Thoracic aorta (tissue), 2 donors: ENCODE data around the gene AUTS2. TPM values are rescaled to one million over a fixed set of nuclear protein-coding genes. Genes with fewer than 3 reads are reported as not detected.

Experiments
- ATAC-seq: fragments of 150-250 bp; one replicate; pipeline ENCODE4 v1.8.0; 2017; ENCODE audit warnings: low read depth; ENCODE audit not compliant: insufficient number of reproducible peaks, low FRiP score
- DNase-seq: peaks from one replicate; pipeline ENCODE4 v3.0.0-alpha.2; 2020; ENCODE audit warnings: low spot score
- H3K27ac ChIP-seq, 2 donors: fragments of 200-600 bp; sonication (generic); 1 replicate in 1 of 2; 2 replicates in 1 of 2; pipeline ENCODE4 v1.5.1; 2016; ENCODE audit warnings: mild to moderate bottlenecking in 2 of 2, moderate library complexity in 2 of 2
- H3K27me3 ChIP-seq: fragments of 200-600 bp; sonication (generic); replicated peaks from 2 replicates; pipeline ENCODE4 v1.6.0; 2016; ENCODE audit warnings: mild to moderate bottlenecking; ENCODE audit not compliant: insufficient read depth
- H3K36me3 ChIP-seq: fragments of 200-600 bp; sonication (generic); one replicate; pipeline ENCODE4 v1.5.1; 2016
- H3K4me1 ChIP-seq, 2 donors: fragments of 200-600 bp; sonication (generic); 1 replicate in 1 of 2; 2 replicates in 1 of 2; pipeline versions ENCODE4 v1.5.1 to v1.6.0; 2016; ENCODE audit warnings: low read depth in 2 of 2, mild to moderate bottlenecking in 1 of 2; ENCODE audit not compliant: control insufficient read depth in 1 of 2
- H3K4me3 ChIP-seq: fragments of 200-600 bp; sonication (generic); 2 replicates; pipeline ENCODE4 v1.5.1; 2016; ENCODE audit warnings: mild to moderate bottlenecking
- H3K9me3 ChIP-seq: fragments of 200-600 bp; sonication (generic); 2 replicates; pipeline ENCODE4 v1.5.1; 2016
- total RNA-seq, 2 donors: library from RNA; depleted of rRNA; stranded (reverse); fragments of >200 nt; gene quantifications; one replicate each; pipeline versions ENCODE4 v1.1.0 to v1.2.3, GENCODE V29; 2016
- TF ChIP-seq, protein P1 (sequence below): fragments of 200-600 bp; sonication (generic); IDR thresholded peaks from one replicate; pipeline ENCODE4 v1.5.1; 2019; ENCODE audit warnings: antibody characterized with exemption

The AUTS2 gene
- total RNA-seq, 2 donors from 2014 or later: 49.4 to 101 TPM

GRCh38 chr7:69822386-69822785 is 224.1 kb downstream of the AUTS2 start:
- H3K4me1 ChIP-seq: no peaks in the 10 kb centered on the region

DNA sequence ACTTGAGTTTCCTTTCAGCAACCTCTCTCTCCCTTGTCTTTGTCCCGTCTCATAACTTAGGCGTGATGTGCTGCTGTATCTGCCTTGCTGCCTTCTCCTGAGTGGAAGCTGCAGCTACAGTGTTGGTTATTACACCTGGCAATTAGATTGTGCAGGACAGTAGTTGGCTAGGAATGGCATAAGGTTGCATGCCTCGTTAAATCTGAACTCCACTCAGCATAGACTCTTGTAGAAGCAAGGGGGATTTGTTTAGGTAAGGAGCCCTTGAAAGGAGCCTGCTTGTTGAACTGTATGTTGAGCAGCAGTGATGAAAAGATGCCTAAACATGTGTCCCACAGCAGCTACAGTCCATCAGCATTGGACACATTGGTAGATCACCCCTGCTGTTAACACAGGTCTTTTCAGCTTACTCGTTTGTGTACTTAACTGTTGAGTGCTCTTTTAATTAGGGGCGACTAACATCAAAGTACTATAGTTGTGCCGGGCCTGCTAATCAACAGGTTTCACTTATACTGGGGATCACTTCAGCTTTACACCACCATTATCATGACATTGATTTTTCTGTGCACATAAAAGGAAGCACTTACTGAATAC is 225.0 kb downstream of the AUTS2 start:
- H3K4me1 ChIP-seq: no peaks in the 10 kb centered on the region
- H3K4me3 ChIP-seq: no peak overlapping the region
- TF ChIP-seq, protein P1, sequence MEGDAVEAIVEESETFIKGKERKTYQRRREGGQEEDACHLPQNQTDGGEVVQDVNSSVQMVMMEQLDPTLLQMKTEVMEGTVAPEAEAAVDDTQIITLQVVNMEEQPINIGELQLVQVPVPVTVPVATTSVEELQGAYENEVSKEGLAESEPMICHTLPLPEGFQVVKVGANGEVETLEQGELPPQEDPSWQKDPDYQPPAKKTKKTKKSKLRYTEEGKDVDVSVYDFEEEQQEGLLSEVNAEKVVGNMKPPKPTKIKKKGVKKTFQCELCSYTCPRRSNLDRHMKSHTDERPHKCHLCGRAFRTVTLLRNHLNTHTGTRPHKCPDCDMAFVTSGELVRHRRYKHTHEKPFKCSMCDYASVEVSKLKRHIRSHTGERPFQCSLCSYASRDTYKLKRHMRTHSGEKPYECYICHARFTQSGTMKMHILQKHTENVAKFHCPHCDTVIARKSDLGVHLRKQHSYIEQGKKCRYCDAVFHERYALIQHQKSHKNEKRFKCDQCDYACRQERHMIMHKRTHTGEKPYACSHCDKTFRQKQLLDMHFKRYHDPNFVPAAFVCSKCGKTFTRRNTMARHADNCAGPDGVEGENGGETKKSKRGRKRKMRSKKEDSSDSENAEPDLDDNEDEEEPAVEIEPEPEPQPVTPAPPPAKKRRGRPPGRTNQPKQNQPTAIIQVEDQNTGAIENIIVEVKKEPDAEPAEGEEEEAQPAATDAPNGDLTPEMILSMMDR: no peak
- no peaks in the 10 kb centered on the region for H3K36me3 ChIP-seq
- no peak overlapping the region for H3K27ac ChIP-seq
- H3K9me3 ChIP-seq: no peaks in the 10 kb centered on the region
- ATAC-seq (no peak), DNase-seq (no peak)
- H3K27me3 ChIP-seq: no peaks in the 10 kb centered on the region

More at GRCh38 chr7:69822386-69822785, 224.1 kb downstream of the AUTS2 start:
- H3K27me3 ChIP-seq: no peaks in the 10 kb centered on the region
- no peak for DNase-seq
- TF ChIP-seq, protein P1: no peak
- no peak overlapping the region for H3K4me3 ChIP-seq
- no peaks in the 10 kb centered on the region for H3K9me3 ChIP-seq
- no peaks in the 10 kb centered on the region for H3K36me3 ChIP-seq
- no peak overlapping the region for H3K27ac ChIP-seq
- ATAC-seq: no peak

DNA sequence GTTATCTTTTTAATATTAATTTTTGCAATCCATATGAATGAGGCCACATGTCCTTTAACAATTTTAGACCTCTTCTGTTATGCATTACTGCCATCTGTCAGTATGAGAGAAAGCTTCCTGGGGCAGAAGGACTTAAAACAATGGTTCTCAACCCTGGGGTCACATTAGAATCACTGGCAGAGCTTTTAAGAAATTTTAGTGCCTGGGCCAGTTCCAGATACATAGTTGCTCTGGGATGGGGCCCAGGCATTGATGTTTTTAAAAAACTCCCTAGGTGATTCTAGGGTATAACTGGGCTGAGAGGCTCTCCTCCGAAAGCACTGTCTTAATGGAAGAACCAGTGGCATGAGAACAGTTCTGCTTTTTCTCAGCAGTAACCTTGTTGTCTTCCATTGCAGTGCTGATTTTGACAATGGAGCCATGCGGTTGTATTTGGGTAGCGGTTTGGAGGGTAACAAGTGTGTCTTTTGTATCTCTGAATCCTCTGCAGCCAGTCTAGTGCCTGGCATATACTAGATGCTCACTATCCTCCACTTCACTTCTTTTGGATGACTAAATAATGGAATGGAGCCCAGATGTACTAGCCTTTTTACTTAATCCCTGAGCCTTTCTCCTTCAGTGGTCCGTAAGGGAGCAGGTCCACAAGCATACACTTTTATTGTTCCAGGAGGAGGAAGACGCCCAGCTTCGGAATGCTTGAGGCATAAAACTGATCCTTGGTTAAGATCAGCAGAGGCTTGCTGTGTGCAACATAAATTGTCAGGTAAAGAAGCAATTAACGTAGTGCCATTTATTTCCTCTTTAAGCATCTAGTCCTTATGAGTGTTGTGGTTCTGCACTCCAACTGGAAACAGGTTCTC is 227.1 kb downstream of the AUTS2 start:
- TF ChIP-seq, protein P1: no peak
- no peaks in the 10 kb centered on the region for H3K9me3 ChIP-seq
- no peaks in the 10 kb centered on the region for H3K27me3 ChIP-seq
- H3K36me3 ChIP-seq: no peaks in the 10 kb centered on the region
- no peak for ATAC-seq
- H3K4me1 ChIP-seq: no peaks in the 10 kb centered on the region
- H3K27ac ChIP-seq: no peak overlapping the region
- DNase-seq: no peak
- no peak overlapping the region for H3K4me3 ChIP-seq

DNA sequence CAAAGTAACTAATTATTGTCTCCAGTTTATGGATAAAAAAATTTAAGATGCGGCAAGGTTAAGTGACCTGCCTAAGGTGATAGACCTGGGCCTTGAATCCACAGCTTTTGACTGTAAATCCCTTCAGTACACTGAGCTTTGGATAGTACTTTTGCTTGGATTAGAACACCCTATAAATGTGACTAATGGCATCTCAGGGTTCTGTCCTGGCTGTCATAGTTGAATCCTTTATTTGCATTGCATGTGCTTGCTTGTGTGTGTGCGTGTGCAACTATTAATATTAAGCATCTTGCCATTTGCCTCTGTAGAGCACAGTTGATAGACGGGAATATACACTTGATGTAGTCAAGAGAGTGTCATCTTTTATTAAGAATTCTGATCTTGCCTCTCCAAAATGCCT is 228.0 kb downstream of the AUTS2 start:
- ATAC-seq (no peak), DNase-seq (no peak)
- no peak overlapping the region for H3K27ac ChIP-seq

GRCh38 chr7:69827140-69827539 is 228.9 kb downstream of the AUTS2 start:
- Histone ChIP-seq H3K4me1 (no peaks in the 10 kb centered on the region), H3K36me3 (no peaks in the 10 kb centered on the region), H3K9me3 (no peaks in the 10 kb centered on the region), H3K4me3 (no peak overlapping the region), H3K27ac (no peak overlapping the region), H3K27me3 (no peaks in the 10 kb centered on the region)
- ATAC-seq (no peak), DNase-seq (no peak)
- TF ChIP-seq, protein P1: no peak

More for the DNA sequence above, 228.0 kb downstream of the AUTS2 start:
- no peaks in the 10 kb centered on the region for H3K4me1 ChIP-seq
- TF ChIP-seq, protein P1: no peak
- H3K27me3 ChIP-seq: no peaks in the 10 kb centered on the region
- H3K9me3 ChIP-seq: no peaks in the 10 kb centered on the region
- H3K36me3 ChIP-seq: no peaks in the 10 kb centered on the region
- H3K4me3 ChIP-seq: no peak overlapping the region
